Activated CD4-positive, alpha-beta T cell treated with anti-CD3 and anti-CD28 coated beads, Interleukin-2, amount 50 U/mL, for 1 hour (primary cell): ENCODE results near the gene LTA.

Source experiments
- DNase-seq: peaks from one replicate; pipeline ENCODE4 v3.0.0-alpha.2; 2020

Gene LTA

DNA sequence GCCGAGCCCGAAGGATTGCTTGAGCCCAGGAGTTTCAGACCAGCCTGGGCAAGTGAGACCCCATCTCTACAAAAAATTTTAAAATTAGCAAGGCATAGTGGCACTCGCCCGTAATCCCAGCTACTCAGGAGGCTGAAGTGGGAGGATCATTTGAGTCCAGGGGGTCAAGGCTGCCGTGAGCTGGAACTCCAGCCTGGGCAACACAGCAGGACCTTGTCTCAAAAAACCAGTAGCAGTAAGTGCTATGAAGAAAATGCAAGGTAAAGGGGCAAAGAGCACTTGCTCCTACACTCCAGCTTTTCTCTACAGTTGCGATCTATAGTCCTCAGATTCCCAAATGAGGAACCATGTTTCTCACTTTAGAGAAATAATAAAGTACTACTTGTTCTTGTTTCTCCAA, 28.4 kb upstream of the LTA start:
- DNase-seq: no peak

DNA sequence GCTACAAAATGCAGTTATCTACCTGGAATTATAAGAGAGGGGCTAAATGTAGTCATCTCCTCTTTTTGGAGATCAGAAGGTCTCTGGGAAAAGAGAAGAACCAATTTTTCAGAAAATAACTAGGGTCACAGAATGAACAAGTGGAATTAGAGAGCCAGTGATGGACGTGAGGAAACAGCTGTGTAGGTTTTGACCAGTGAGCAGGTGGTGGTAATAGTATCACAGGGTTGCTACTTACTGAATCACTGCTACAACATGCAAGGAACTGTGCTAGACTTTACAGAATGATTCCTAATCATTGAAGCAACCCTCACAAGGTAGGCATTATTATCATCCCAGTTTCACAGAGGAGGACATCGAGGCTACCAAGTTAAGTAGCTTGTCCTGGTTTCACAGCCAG, 27.4 kb upstream of the LTA start:
- no peak for DNase-seq

DNA sequence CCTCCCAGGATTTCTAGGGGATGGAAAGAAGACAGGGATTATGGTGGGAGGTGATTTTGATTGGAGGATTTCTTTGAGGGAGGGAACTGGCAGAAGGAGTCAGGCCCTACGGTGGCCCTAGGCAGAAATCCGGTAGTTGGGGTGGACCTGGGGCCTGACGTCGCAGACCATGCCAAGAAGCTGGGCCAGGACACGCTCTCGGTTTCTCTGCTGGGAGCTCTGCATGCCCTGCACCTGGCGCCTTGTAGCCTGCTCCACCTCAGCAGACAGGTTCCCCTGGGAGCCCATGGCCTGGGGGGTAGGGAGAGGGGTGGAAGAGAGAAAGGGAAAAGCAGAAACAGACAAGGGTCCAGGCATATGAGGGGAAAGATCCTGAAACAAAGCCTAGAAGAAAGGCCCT, 26.8 kb upstream of the LTA start:
- no peak for DNase-seq

DNA sequence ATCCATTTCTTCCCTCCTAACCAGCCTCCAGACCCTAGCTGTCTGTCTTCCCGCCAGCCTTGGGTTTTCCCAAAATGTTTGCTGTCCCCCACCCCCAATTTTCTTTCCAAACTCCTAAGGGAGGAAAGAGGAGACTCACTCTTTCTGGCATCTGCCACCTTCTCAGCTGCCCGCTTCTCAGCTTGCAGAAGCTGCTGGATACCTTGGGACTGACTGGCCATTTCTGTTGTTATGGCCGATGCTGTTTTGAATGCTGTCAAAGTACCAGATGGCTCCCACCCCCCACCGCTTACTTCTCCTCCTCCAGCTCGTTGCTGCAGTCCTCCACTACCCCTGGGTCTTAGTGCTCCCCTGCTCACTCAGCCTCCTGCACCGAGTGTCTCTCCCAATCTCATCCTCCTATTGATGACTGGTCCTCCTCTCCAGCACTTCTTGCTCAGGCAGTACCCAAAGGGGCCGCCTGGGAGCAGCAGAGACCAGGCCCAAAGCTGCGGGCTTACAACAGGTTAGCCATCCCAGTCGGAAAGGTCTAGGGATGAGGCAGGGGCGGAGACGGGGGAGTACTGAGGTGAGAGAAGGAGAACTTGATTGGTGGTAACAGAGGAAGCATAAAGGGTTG, 25.6 kb upstream of the LTA start, which contains the start of gene ATP6V1G2:
Gene ATP6V1G2, minus strand, starts transcription at position 270 of the 619 bp plus-strand sequence. Its CDS starts 49 bp downstream, at position 221.
- DNase-seq: peak; percentile 81

DNA sequence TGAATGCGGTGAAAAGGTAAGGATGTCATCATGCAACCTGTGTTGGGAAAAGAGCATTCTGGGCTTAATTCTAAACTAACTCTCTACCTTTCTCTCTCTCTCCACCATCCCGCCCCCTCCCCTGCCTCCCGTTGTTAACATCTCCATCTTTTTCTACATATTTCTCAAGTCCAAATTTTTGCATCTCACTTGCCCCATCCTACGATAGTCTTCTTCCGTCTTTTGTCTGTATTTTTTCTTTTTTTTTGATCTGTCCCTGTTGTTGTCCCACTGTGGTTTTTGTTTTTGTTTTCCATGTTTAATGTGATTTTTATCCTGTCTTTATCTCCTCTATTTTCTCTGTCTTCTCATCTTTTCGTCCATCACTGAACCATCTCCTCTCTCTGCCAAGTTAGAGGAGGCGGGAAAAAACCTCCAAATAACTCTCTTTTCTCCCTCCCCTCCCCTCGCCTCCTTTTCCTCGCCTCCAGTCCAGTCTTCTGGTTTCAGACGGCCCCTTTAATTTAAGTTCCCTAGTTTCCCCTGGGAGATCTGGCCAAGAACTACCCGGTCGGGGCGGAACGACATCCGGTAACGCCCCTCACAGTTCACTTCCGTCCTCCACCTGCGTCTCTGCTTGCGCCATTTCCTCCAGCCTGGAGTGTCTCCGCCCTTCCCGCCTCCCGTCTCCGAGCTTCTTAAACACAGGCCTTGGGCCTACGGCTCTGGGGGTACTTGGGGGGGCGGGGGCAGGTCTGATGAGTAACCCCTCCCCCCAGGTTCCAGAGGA, 24.9 kb upstream of the LTA start, which contains the start of gene NFKBIL1:
Gene NFKBIL1, plus strand, starts transcription at position 651 of the 769 bp plus-strand sequence. Its CDS starts 87 bp downstream, at position 738.
- peak; percentile 82 for DNase-seq

DNA sequence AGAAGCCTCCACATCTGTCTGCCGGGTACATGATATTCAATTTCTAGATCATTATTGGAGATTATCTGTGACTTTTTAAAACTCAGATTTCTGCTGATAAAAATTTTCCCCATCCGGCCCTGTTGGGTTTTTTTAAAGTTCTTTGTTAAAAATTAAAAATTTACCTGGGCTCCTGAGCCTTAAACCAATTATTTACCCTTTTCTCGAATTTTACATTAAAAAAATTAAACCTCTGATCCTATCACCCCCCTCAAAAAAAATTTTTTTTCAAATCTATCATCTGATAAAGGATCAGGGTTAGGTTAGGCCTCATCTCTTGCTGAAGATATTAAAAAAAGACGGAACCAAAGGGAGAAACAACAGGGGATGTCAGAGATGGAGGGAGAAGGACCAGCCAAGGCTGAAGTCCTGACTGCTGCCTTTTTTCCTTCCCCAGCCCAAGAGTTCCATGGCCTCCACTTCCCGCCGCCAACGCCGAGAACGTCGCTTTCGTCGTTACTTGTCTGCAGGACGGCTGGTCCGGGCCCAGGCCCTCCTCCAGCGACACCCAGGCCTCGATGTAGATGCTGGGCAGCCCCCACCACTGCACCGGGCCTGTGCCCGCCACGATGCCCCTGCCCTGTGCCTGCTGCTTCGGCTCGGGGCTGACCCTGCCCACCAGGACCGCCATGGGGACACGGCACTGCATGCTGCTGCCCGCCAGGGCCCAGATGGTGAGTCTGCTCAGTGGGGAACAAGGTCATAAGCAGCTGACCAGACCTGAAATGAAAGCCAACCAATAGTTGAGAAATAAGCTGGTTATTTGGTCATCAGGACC, 24.2 kb upstream of the LTA start:
- no peak for DNase-seq

DNA sequence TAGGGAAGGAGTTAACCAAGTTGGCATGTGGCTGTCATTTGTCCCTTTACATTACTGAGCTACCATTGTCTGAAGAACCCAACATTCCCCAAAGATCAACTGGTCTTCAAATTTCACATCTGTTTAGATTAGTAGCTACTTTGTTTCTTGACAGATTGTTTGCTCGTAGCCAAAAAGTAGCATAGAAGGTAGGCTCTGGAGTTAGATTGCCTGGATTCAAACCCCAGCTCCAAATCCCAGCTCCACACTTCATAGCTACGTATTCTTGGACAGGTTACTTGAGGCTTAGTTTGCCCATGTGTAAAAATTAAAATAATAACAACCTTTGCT, 23.6 kb upstream of the LTA start:
- DNase-seq: no peak

DNA sequence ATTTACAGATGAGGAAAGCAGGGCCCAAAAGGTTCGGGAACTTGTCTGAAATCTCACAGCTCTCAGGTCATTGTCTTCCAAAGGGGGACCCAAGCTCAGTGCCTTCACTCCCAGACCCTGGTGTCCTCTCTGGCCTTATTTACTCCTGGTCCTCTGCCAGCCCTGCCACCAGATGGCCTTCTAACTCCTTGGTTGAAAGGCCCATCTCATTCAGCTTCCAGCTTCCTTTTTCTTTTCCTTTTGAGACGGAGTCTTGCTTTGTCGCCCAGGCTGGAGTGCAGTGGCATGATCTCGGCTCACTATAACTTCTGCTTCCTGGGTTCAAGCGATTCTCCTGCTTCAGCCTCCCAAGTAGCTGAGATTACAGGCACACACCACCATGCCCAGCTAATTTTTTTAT, 20.7 kb upstream of the LTA start:
- DNase-seq: peak; percentile 61

DNA sequence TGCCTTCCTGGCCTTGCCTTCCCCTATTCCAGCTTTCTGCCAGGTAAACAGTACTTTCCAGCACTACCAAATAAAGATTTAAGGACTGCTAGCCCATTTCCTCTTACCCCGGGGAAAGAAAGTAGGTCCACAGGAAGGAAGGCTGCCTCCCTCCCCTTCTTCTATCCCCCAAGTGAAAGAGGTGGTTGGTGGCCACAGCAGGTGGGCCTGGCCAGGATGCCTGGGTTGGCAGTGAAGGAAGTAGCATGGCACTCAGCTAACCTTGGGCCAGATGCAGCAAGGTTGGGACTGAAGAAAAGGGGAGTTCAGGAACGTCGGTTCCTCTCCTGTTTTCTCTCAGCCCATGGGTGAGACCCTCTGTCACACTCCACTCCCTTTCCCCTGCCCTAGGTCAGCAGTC, 15.8 kb upstream of the LTA start:
- no peak for DNase-seq

DNA sequence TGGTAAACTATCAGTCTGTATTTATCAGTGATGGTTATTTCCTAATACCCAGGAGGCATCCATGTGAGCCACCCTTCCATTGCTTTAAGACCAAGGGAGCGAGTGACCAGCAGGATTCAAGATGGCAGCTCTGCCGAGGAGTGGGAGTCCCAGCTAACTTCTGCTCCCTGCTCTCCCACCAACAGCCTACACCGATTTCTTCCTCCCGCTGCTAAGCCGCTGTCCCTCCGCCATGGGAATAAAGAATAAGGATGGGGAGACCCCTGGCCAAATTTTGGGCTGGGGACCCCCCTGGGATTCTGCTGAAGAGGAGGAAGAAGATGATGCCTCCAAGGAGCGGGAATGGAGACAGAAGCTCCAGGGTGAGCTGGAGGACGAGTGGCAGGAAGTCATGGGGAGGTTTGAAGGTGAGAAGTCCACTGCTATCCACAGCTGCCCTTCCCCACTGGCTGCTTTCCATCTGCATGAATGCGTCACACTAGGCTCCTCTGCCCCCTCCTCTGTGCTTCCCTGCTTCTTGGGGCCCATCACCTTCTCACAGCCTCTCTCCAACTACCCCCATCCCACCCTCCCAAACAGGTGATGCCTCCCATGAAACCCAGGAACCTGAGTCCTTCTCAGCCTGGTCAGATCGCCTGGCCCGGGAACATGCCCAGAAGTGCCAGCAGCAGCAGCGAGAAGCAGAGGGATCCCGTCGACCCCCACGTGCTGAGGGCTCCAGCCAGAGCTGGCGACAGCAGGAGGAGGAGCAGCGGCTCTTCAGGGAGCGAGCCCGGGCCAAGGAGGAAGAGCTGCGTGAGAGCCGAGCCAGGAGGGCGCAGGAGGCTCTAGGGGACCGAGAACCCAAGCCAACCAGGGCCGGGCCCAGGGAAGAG, 14.4 kb upstream of the LTA start:
- no peak for DNase-seq

DNA sequence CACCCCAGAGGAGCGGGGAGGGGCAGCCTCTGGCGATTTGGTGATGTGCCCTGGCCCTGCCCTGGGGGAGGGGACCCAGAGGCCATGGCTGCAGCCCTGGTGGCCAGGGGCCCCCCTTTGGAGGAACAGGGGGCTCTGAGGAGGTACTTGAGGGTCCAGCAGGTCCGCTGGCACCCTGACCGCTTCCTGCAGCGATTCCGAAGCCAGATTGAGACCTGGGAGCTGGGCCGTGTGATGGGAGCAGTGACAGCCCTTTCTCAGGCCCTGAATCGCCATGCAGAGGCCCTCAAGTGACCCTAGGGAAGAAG, 13.8 kb upstream of the LTA start:
- DNase-seq: no peak

DNA sequence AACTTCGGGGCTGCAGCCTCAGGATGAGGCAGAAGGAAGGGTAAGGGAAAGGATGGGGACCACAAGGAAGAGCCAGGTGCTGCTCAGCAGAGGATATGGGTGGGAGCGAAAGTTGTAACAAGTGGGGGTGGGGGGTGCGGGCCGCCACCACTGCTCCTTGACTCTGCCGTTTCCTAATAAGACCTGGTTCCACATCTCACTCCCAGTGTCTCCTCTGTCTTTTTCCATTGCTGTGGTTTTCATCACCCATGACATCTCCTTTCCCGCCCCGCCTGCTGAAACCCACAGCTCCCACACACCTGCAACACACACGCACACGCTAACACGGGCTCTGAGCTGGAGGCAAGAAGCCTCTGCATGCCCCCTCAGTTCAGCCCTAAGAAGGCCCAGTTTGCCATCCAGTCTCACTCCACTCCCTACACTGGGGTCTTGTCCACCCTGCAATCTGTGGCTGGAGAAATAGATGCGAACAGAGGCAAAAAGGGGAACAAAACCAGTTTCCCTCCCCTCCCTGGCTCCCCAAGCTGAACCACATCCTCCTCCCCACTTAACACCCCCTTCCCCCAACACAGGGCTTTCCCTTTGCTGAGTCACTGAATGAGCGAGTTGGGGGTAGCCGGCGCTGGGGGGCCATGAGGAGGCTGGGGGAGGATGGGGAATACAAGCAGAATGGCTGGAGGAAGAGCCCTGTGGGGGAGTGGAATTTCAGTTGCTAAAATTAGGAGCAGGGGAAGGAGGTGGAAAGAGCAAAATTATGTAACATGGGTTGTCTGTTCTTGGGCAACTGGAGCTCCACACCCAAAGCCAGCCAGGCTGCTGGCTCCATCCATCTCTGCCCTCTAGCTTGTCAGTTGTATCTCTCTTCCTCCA, 13.2 kb upstream of the LTA start:
- DNase-seq: peak; percentile 57

DNA sequence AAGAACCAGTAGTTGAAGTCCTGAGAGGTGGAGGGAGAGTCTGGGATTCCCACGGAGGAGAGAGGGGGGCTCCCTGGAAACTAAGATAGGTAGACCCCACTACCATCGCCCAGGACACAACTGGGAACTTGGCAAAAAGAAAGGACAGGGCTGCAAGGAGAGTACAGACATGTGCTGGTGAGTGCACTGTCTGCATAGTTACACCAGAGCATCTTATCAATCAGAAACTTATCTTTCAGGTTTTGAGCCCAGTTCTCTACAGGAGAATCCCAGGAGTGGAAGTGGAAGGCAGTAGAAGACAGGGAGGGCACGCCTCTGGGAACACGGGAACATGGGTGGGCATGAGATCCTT, 12.5 kb upstream of the LTA start:
- no peak for DNase-seq

DNA sequence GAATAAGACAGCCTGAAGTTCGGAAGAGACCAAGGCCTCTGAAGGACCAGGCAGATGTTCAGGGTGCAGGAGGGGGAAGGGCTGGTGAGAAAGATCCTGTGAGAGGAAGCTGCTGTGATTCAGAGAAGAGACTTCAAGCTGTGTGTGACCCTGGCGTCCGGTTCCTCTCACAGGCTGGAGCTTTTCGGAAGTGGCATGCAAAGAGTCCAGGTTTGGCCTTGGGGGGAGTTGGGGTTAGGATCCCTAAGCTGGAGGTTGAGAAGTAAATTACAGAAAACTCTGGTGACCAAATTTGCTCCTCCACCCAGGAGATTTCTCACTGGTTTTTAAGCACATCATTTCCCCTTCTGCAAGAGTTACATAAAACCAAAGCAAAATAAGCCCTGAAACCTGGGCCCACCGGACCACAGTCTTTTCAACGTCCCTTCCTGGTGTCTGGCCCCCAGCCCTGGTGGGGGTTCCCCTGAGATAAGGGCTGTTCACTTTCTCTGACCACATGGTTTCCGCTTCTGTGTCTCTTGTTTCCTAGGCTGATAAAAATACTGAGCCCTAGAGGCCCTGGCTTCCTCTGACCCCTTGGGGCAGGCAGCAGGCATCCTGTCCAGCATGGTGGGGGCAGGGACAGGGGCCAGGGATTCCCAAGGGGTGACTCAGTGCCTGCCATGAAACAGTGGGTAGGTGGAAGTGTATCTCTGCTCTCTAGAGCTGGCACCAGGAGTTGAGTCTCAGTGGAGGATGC, 12.0 kb upstream of the LTA start:
- no peak for DNase-seq

DNA sequence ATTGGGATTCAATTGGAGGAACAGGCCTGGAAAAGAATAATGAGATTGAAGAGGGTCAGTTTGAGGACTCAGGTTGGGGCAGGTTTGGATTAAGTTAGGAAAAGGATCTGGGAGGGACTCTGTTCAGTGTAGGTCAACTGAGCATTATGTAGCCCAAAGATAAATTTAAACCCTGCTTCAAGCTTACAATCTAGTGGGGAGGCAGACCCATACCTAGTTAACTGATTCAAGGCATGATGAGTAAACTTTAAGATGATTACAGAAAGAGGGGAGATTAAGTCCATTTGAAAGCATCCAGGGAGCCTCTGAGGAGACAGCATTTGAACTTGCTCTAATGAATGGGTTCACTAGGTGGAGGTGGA, 11.4 kb upstream of the LTA start:
- no peak for DNase-seq

DNA sequence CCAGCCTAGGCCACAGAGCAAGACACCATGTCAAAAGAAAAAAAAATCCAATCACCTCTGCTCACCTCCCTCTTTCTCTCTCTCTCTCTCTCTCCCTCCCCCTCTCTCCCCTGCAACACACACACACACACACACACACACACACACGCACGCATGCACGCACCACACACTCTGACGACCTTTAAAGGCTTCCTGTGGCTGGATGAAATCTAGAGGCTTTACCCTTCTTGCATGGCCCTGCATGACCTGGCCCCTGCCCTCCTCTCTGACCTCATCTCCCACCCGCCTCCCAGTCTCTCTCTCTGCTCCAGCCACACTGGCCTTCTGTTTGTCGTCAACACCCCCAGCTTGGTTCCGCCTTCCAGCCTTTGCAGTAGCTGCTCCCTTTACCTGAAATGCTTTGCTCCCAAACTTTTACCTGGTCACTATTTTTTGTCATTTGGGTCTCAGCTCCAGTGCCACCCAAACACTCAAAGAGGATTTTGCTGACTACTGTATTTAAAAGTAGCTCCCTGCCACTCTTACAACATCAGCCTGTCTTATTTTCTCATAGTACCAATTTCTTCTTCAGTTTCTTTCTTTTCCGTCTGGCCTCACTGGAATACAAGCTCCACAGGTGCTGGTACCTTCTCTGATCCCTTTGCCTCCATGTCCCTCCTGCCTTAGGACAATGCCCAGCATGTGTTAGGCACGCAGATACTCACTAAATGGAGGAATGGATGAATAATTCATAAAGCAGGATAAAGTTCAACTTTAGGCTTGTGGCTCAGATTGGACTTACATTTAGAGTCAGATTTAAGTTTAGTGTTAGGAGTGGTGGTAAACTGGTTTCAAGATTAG, 4.3 kb upstream of the LTA start:
- DNase-seq: no peak

DNA sequence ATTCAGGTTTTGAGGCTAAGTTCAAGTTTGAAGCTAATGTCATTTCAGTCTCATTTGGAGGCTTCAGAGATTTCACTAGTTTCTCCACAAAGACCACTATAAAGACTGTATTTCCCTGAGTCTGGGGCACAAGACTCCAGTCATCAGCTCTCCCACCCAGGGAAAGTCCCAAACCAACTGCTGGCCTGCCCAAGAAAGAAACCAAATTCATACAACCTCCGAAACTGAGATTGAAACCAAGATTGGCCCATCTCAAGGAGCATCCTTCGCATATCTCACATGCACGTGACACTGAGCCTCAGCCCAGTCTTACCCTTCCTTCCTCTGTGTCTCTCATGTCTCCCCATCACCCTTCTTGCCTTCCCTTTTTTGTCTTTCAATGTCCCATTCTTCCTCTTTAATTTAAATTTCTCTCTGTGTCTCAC, 3.5 kb upstream of the LTA start:
- DNase-seq: no peak

DNA sequence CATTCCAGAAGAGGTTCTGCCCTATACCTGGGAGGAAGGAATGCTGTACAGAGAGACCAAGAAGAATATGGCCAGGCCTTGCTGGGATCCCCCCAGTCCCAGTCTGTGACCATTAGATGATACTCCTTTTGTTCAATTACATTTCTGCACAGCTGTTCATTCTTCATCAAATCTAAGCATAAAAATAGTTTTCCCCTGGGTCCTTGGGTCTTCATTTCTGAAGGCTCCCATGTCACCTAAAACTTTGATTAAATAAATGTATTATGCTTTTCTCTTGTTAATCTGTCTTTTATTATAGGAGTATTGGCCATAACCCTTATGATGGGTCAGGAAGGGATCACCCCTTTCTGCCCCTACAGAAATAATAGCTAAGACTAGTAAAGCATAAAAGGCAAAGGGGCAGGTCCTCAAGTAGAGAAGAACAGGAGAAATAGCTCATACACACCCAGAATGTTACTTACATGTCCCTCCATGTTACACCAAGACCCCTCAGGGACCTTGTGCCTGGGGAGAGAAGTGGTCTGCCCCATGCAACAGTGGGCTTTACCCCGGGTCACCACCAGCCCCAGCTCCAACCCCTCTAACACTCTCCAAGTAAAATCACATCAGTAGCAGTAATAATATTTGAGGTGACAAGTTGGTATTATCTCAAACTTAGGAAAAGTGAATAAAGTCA, 2.1 kb upstream of the LTA start:
- DNase-seq: no peak

DNA sequence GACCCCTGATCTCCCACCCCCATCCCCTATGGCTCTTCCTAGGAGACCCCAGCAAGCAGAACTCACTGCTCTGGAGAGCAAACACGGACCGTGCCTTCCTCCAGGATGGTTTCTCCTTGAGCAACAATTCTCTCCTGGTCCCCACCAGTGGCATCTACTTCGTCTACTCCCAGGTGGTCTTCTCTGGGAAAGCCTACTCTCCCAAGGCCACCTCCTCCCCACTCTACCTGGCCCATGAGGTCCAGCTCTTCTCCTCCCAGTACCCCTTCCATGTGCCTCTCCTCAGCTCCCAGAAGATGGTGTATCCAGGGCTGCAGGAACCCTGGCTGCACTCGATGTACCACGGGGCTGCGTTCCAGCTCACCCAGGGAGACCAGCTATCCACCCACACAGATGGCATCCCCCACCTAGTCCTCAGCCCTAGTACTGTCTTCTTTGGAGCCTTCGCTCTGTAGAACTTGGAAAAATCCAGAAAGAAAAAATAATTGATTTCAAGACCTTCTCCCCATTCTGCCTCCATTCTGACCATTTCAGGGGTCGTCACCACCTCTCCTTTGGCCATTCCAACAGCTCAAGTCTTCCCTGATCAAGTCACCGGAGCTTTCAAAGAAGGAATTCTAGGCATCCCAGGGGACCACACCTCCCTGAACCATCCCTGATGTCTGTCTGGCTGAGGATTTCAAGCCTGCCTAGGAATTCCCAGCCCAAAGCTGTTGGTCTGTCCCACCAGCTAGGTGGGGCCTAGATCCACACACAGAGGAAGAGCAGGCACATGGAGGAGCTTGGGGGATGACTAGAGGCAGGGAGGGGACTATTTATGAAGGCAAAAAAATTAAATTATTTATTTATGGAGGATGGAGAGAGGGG, 1.4 kb downstream of the LTA start:
- DNase-seq: no peak
